OCI-LY1 (cell line): ENCODE data around the gene ARID5A.

ENCODE experiments used
- H2AFZ ChIP-seq: fragments of 200-600 bp; sonication (generic), shearing (Covaris generic); 2 replicates; pipeline ENCODE4 v1.6.0; 2014; ENCODE audit warnings: antibody characterized with exemption, mild to moderate bottlenecking, low read length
- H3F3A ChIP-seq: fragments of 200-600 bp; sonication (generic), shearing (Covaris generic); 2 replicates; pipeline ENCODE4 v1.6.0; 2014; ENCODE audit warnings: mild to moderate bottlenecking, antibody characterized with exemption, low read length, moderate library complexity; ENCODE audit not compliant: insufficient read depth
- H3K27ac ChIP-seq: fragments of 200-600 bp; sonication (generic); 2 replicates; pipeline ENCODE4 v1.5.1; 2014; ENCODE audit warnings: low read length, mixed run types, mild to moderate bottlenecking, low read depth; ENCODE audit not compliant: poor library complexity, severe bottlenecking
- H3K27me3 ChIP-seq: fragments of 200-600 bp; sonication (generic); 2 replicates; pipeline ENCODE4 v1.6.0; 2014; ENCODE audit warnings: antibody characterized with exemption, mild to moderate bottlenecking, low read length, moderate library complexity; ENCODE audit not compliant: insufficient read depth
- H3K36me3 ChIP-seq: fragments of 200-600 bp; sonication (generic); 2 replicates; pipeline ENCODE4 v1.6.1; 2014; ENCODE audit warnings: mild to moderate bottlenecking, antibody characterized with exemption, low read length, moderate library complexity, mixed read lengths; ENCODE audit not compliant: insufficient read depth
- H3K4me1 ChIP-seq: fragments of 200-600 bp; sonication (generic); 2 replicates; pipeline ENCODE4 v1.5.1; 2014; ENCODE audit warnings: mild to moderate bottlenecking, low read length, moderate library complexity; ENCODE audit not compliant: insufficient read depth, severe bottlenecking
- H3K4me2 ChIP-seq: fragments of 200-600 bp; sonication (generic), shearing (Covaris generic); 2 replicates; pipeline ENCODE4 v1.6.1; 2014; ENCODE audit warnings: low read length
- H3K4me3 ChIP-seq: fragments of 200-600 bp; sonication (generic); 2 replicates; pipeline ENCODE4 v1.5.1; 2014; ENCODE audit warnings: low read length, low read depth, mild to moderate bottlenecking, mixed read lengths; ENCODE audit not compliant: poor library complexity, severe bottlenecking
- H3K79me2 ChIP-seq: fragments of 200-600 bp; shearing (Covaris generic); 2 replicates; pipeline ENCODE4 v1.6.1; 2016; ENCODE audit warnings: mixed run types, low read length, mixed read lengths; ENCODE audit not compliant: insufficient read depth
- H3K9ac ChIP-seq: fragments of 200-600 bp; sonication (generic), shearing (Covaris generic); 2 replicates; pipeline ENCODE4 v1.6.1; 2014; ENCODE audit warnings: mild to moderate bottlenecking, low read length, mixed read lengths
- H3K9me2 ChIP-seq: fragments of 200-600 bp; sonication (generic), shearing (Covaris generic); 2 replicates; pipeline ENCODE4 v1.6.1; 2014; ENCODE audit warnings: low read depth, mild to moderate bottlenecking, low read length, mixed read lengths
- H3K9me3 ChIP-seq: fragments of 200-600 bp; shearing (Covaris generic); 2 replicates; pipeline ENCODE4 v1.6.1; 2014; ENCODE audit warnings: low read length, mixed read lengths
- H4K20me1 ChIP-seq: fragments of 200-600 bp; sonication (generic), shearing (Covaris generic); 2 replicates; pipeline ENCODE4 v1.6.0; 2016; ENCODE audit warnings: mild to moderate bottlenecking, low read length; ENCODE audit not compliant: insufficient read depth
- CTCF ChIP-seq: fragments of 200-600 bp; sonication (generic), shearing (Covaris generic); IDR thresholded peaks from 2 replicates; pipeline ENCODE4 v1.5.1; 2017; ENCODE audit warnings: mild to moderate bottlenecking, antibody characterized with exemption, low read length, moderate library complexity, mixed read lengths
- EZH2 ChIP-seq: fragments of 200-600 bp; sonication (generic), shearing (Covaris generic); IDR thresholded peaks from 2 replicates; pipeline ENCODE4 v1.8.0; 2017; ENCODE audit warnings: borderline replicate concordance, mixed run types, mild to moderate bottlenecking, antibody characterized with exemption, low read length, moderate library complexity, mixed read lengths

ARID5A gene

GRCh38 chr2:96505231-96505889 is 31.2 kb upstream of the ARID5A start, which contains the start of gene NEURL3:
Gene NEURL3, minus strand, starts transcription at chr2:96505357. Its CDS starts 71 bp downstream, at chr2:96505286.
- no peak within 1 kb of the TSS for H2AFZ ChIP-seq
- no peak within 1 kb of the TSS for H3K4me2 ChIP-seq
- no peak within 1 kb of the TSS for H3K9ac ChIP-seq

GRCh38 chr2:96506016-96506906 is 30.3 kb upstream of the ARID5A start:
- Histone ChIP-seq H2AFZ (no peak overlapping the region), H3K4me1 (peaks cover 16% of the 10 kb centered on the region), H3K4me2 (no peak overlapping the region), H3K27ac (no peak overlapping the region), H3F3A (no peaks in the 10 kb centered on the region), H3K4me3 (no peak overlapping the region), H3K36me3 (no peaks in the 10 kb centered on the region), H3K9ac (no peak overlapping the region), H4K20me1 (no peaks in the 10 kb centered on the region), H3K9me3 (no peaks in the 10 kb centered on the region), H3K79me2 (no peaks in the 10 kb centered on the region), H3K27me3 (no peaks in the 10 kb centered on the region), H3K9me2 (no peaks in the 10 kb centered on the region)
- no peak for TF ChIP-seq CTCF
- TF ChIP-seq EZH2 = no peak

More at GRCh38 chr2:96505231-96505889, 31.2 kb upstream of the ARID5A start, which contains the start of gene NEURL3:
- peaks cover 16% of the 10 kb centered on the region for H3K4me1 ChIP-seq
- no peak within 1 kb of the TSS for H3K4me3 ChIP-seq
- no peaks in the 10 kb centered on the region for H3K9me2 ChIP-seq
- no peaks in the 10 kb centered on the region for H3K36me3 ChIP-seq
- TF ChIP-seq EZH2 (no peak), CTCF (no peak)
- H3K27ac ChIP-seq = no peak within 1 kb of the TSS
- H3F3A ChIP-seq = no peaks in the 10 kb centered on the region
- no peaks in the 10 kb centered on the region for H4K20me1 ChIP-seq
- H3K79me2 ChIP-seq = no peaks in the 10 kb centered on the region
- H3K27me3 ChIP-seq = no peaks in the 10 kb centered on the region
- H3K9me3 ChIP-seq = no peaks in the 10 kb centered on the region

- Histone ChIP-seq H3K27ac (no peak overlapping the region), H3K4me3 (no peak overlapping the region), H3F3A (no peaks in the 10 kb centered on the region), H3K27me3 (no peaks in the 10 kb centered on the region), H3K4me2 (no peak overlapping the region), H2AFZ (no peak overlapping the region), H3K4me1 (peaks cover 16% of the 10 kb centered on the region), H3K9me3 (no peaks in the 10 kb centered on the region), H4K20me1 (no peaks in the 10 kb centered on the region), H3K36me3 (no peaks in the 10 kb centered on the region), H3K9ac (no peak overlapping the region), H3K9me2 (no peaks in the 10 kb centered on the region), H3K79me2 (no peaks in the 10 kb centered on the region)
- no peak for TF ChIP-seq CTCF
- TF ChIP-seq EZH2 = no peak
These were observed 29.7 kb upstream of the ARID5A start for GRCh38 chr2:96506907-96507240.
